Measurements from ENCODE around the gene KIAA0408. TPM values are rescaled to one million over a fixed set of nuclear protein-coding genes. Genes with fewer than 3 reads are reported as not detected.

The KIAA0408 gene
- total RNA-seq, 1 experiment from 2014 or later: 3.1 TPM

DNA sequence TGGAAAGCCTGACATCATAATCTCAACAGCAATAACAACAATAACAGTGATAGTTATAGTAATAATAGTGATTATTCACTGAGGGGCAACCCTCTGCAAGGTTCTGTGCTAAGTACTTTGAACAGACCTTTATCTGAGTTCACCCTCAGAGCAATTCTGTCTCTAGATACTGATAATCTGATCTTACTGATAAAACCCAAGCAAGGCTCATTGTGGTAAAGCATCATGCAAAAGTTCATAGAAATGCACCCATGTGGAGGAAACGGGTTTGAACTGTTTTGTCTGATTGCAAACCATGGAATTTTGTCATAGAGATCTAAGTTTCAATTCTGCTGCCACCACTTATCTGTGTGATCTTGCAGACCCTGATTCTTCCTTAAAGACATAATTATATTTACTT, 1.3 kb upstream of the KIAA0408 start:
- H3K79me2 ChIP-seq (ENCODE audit: insufficient read depth, low read length): no peaks in the 10 kb centered on the region
- no peak overlapping the region for H2BK15ac ChIP-seq (ENCODE audit: low read depth, low read length)
- no peak overlapping the region for H3K4me3 Mint-ChIP-seq
- H3K23ac ChIP-seq (ENCODE audit: insufficient read length, low read depth, low read length): no peak overlapping the region
- H3K18ac ChIP-seq (ENCODE audit: insufficient read length, low read depth, low read length): no peak overlapping the region
- H4K5ac ChIP-seq (ENCODE audit: insufficient read length, low read depth, low read length): no peak overlapping the region
- H3K4me1 Mint-ChIP-seq: peaks cover 36 to 39% of the 10 kb centered on the region in 2 experiments
- no peaks in the 10 kb centered on the region for H3K27me3 Mint-ChIP-seq (ENCODE audit: low read depth)
- no peaks in the 10 kb centered on the region for H3K9me3 ChIP-seq (ENCODE audit: control insufficient read depth, low read depth, low read length)
- H3K4me2 ChIP-seq (ENCODE audit: insufficient read depth, insufficient read length, low read length): no peak overlapping the region
- H2BK5ac ChIP-seq (ENCODE audit: insufficient read length, low read length): no peak overlapping the region
- H2AK5ac ChIP-seq (ENCODE audit: insufficient read length, low read length): no peak overlapping the region
- H3K9me3 Mint-ChIP-seq: no peaks in the 10 kb centered on the region
- H3T11ph ChIP-seq (ENCODE audit: low read length): no peak overlapping the region
- H3K9ac ChIP-seq (ENCODE audit: extremely low read depth, insufficient read length, low read length): peak overlapping the region; percentile 10
- no peak overlapping the region for H2BK120ac ChIP-seq (ENCODE audit: low read depth, low read length, poor library complexity, severe bottlenecking)
- H3K4me1 ChIP-seq (ENCODE audit: insufficient read depth, low read length): no peaks in the 10 kb centered on the region; the same call in 1 of the 2 replicates
- no peaks in the 10 kb centered on the region for H3K23me2 ChIP-seq (ENCODE audit: insufficient read length, low read depth, low read length, poor library complexity, severe bottlenecking)
- no peak overlapping the region for H3K56ac ChIP-seq (ENCODE audit: insufficient read length, low read depth, low read length)
- no peaks in the 10 kb centered on the region for H3K27me3 ChIP-seq (ENCODE audit: insufficient read depth, low read length)
- no peak for DNase-seq
- no peak overlapping the region for H3K27ac ChIP-seq (ENCODE audit: insufficient read length, low read depth, low read length)
- H2AFZ ChIP-seq (ENCODE audit: low read length): no peak overlapping the region
- no peak overlapping the region for H3K4ac ChIP-seq (ENCODE audit: low read depth, low read length)
- H2BK12ac ChIP-seq (ENCODE audit: insufficient read length, low read depth, low read length): no peak overlapping the region
- no peak overlapping the region for H4K91ac ChIP-seq (ENCODE audit: insufficient read length, low read depth, low read length)
- H3K36me3 Mint-ChIP-seq (ENCODE audit: insufficient read depth in 1 of 3, low read depth in 3 of 3): no peaks in the 10 kb centered on the region; a peak in 1 of 7 replicates
- no peak overlapping the region for H3K14ac ChIP-seq (ENCODE audit: insufficient read depth, low read length)
- H4K20me1 ChIP-seq (ENCODE audit: control insufficient read depth, insufficient read depth, insufficient read length): no peaks in the 10 kb centered on the region
- H3K79me1 ChIP-seq (ENCODE audit: insufficient read depth, low read depth, low read length, poor library complexity, severe bottlenecking): no peaks in the 10 kb centered on the region
- TF ChIP-seq, protein P1, sequence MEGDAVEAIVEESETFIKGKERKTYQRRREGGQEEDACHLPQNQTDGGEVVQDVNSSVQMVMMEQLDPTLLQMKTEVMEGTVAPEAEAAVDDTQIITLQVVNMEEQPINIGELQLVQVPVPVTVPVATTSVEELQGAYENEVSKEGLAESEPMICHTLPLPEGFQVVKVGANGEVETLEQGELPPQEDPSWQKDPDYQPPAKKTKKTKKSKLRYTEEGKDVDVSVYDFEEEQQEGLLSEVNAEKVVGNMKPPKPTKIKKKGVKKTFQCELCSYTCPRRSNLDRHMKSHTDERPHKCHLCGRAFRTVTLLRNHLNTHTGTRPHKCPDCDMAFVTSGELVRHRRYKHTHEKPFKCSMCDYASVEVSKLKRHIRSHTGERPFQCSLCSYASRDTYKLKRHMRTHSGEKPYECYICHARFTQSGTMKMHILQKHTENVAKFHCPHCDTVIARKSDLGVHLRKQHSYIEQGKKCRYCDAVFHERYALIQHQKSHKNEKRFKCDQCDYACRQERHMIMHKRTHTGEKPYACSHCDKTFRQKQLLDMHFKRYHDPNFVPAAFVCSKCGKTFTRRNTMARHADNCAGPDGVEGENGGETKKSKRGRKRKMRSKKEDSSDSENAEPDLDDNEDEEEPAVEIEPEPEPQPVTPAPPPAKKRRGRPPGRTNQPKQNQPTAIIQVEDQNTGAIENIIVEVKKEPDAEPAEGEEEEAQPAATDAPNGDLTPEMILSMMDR (conservative IDR thresholded peaks at IDR 0.05): no peak
- H2BK20ac ChIP-seq (ENCODE audit: low read depth, low read length, poor library complexity, severe bottlenecking): no peak overlapping the region
- H4K8ac ChIP-seq (replicated peaks; ENCODE audit: insufficient read length, low read depth, low read length): no peak overlapping the region
- H3K27ac Mint-ChIP-seq: no peak overlapping the region
- no CpG with 5 or more reads among the region's 1 CpG for WGBS (ENCODE audit: extremely low coverage, insufficient read length, low lambda C conversion rate)

All from H9 (cell line).